PC-3 (cell line): Measurements from ENCODE around the gene STAG1. TPM values are rescaled to one million over a fixed set of nuclear protein-coding genes. Genes with fewer than 3 reads are reported as not detected.
A peak's percentile ranks its signal among the peaks of the same experiment; 100 is the strongest.

ENCODE experiments used
- ATAC-seq: fragments of 200-7000 bp; cut with Tn5 transposase; 2 replicates; pipeline ENCODE4 v1.9.1; 2020; ENCODE audit warnings: mild to moderate bottlenecking, moderate library complexity
- BruUV-seq: library from RNA; stranded (reverse); fragments of 400-500 nt; replicated peaks from 2 replicates; lab custom pipeline; 2021; lab: Mats Ljungman, UMichigan
- CTCF ChIA-PET: fragments of 300-600 bp; sonication (Branson Sonifier 250); formaldehyde crosslinking; loops from one replicate; lab custom pipeline; 2022; ENCODE audit warnings: antibody characterized with exemption; lab: Charles Lee
- POLR2A ChIA-PET: fragments of 300-600 bp; sonication (Branson Sonifier 250); formaldehyde crosslinking; loops from one replicate; lab custom pipeline; 2022; ENCODE audit warnings: antibody characterized with exemption; ENCODE audit not compliant: unreplicated experiment; lab: Charles Lee
- DNase-seq: peaks from one replicate; pipeline ENCODE4 v3.0.0-alpha.2; 2015
- H2AFZ ChIP-seq: fragments of 300-600 bp; sonication (generic); 2 replicates; pipeline ENCODE4 v1.6.0; 2016; ENCODE audit warnings: antibody characterized with exemption, low read length
- H3F3A ChIP-seq: fragments of 300-600 bp; sonication (generic); one replicate; pipeline ENCODE4 v1.6.0; 2017; ENCODE audit warnings: antibody characterized with exemption, low read length, control low read depth, mild to moderate bottlenecking; ENCODE audit not compliant: unreplicated experiment
- H3K27ac ChIP-seq: fragments of 300-600 bp; sonication (generic); 2 replicates; pipeline ENCODE4 v1.5.1; 2016; ENCODE audit warnings: mild to moderate bottlenecking, low read length
- H3K27me3 ChIP-seq: fragments of 300-600 bp; sonication (generic); 2 replicates; pipeline ENCODE4 v1.6.1; 2016; ENCODE audit warnings: low read length, mixed read lengths
- H3K36me3 ChIP-seq: fragments of 300-600 bp; sonication (generic); 2 replicates; pipeline ENCODE4 v1.6.1; 2016; ENCODE audit warnings: low read depth, mixed run types, low read length, mixed read lengths
- H3K4me1 ChIP-seq: fragments of 300-600 bp; sonication (generic); 2 replicates; pipeline ENCODE4 v1.5.1; 2016; ENCODE audit warnings: low read length; ENCODE audit not compliant: insufficient read depth
- H3K4me2 ChIP-seq: fragments of 300-600 bp; sonication (generic); 2 replicates; pipeline ENCODE4 v1.6.0; 2016; ENCODE audit warnings: low read length
- H3K4me3 ChIP-seq: fragments of 300-600 bp; sonication (generic); 2 replicates; pipeline ENCODE4 v1.5.1; 2016; ENCODE audit warnings: mild to moderate bottlenecking, low read length, mixed read lengths
- H3K79me2 ChIP-seq: fragments of 300-600 bp; sonication (generic); 2 replicates; pipeline ENCODE4 v1.6.1; 2017; ENCODE audit warnings: low read length, mixed read lengths
- H3K9ac ChIP-seq: fragments of 300-600 bp; sonication (generic); 2 replicates; pipeline ENCODE4 v1.6.0; 2016; ENCODE audit warnings: mild to moderate bottlenecking, low read length
- H3K9me2 ChIP-seq: fragments of 300-600 bp; sonication (generic); replicated peaks from 2 replicates; pipeline ENCODE4 v1.6.1; 2016; ENCODE audit warnings: mixed run types, low read length, mixed read lengths
- H3K9me3 ChIP-seq: fragments of 300-600 bp; sonication (generic); 2 replicates; pipeline ENCODE4 v1.6.1; 2016; ENCODE audit warnings: low read length, mixed read lengths
- H4K20me1 ChIP-seq: fragments of 300-600 bp; sonication (generic); 2 replicates; pipeline ENCODE4 v1.6.1; 2016; ENCODE audit warnings: low read length, mixed read lengths
- EZH2 ChIP-seq: fragments of 300-600 bp; sonication (generic); IDR thresholded peaks from one replicate; pipeline ENCODE4 v1.6.1; 2017; ENCODE audit warnings: antibody characterized with exemption, mild to moderate bottlenecking, low read length; ENCODE audit not compliant: unreplicated experiment
- EZH2phosphoT487 ChIP-seq: fragments of 300-600 bp; sonication (generic); IDR thresholded peaks from 2 replicates; pipeline ENCODE4 v1.6.1; 2018; ENCODE audit warnings: mild to moderate bottlenecking, antibody characterized with exemption, low read length, borderline replicate concordance
- intact Hi-C: fragments of 100-400 bp; cut with micrococcal nuclease; formaldehyde crosslinking; loops from 2 replicates; pipeline ENCODE4 v1.9.0; 2023
- total RNA-seq: library from RNA; depleted of rRNA; stranded (reverse); fragments of >200 nt; gene quantifications from 2 replicates; pipeline ENCODE4 v1.2.3, GENCODE V29; 2014
- TF ChIP-seq, protein P1 (sequence below): fragments of 300-600 bp; sonication (generic); conservative IDR thresholded peaks from 2 replicates; pipeline ENCODE4 v1.5.1; 2017; ENCODE audit warnings: antibody characterized with exemption, low read depth, mild to moderate bottlenecking, low read length

The STAG1 gene
- total RNA-seq, 1 experiment from 2014 or later: 14.6 TPM

DNA sequence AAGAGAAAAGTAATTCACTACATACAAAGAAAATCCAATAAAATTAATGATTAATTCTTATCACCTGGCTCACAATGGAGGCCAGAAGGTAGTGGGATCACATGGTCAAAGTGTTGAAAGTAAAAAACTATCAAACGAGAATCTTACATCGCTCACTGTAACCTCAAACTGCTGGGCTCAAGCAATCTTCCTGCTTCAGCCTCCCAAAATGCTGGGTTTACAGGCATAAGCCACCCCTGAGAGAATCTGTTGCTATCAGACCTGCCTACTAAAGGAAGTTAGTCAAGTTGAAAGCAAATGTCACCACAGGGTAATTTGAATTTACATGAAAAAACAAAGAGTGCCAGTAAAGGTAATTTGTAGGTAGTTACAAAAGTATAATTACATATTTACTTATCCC lies 398.7 kb downstream of the STAG1 start:
- H3K27ac ChIP-seq: no peak overlapping the region
- POLR2A ChIA-PET: no interaction called here
- DNase-seq (no peak), ATAC-seq (no peak)
- H3K4me1 ChIP-seq: 0 out of 2 replicates have a peak, but pooled peaks cover 6% of the 10 kb centered on the region
- H3K4me3 ChIP-seq: no peak overlapping the region
- H3K27me3 ChIP-seq: no peaks in the 10 kb centered on the region
- no TSS peak for BruUV-seq
- TF ChIP-seq EZH2 (no peak), EZH2phosphoT487 (no peak)
- TF ChIP-seq, protein P1, sequence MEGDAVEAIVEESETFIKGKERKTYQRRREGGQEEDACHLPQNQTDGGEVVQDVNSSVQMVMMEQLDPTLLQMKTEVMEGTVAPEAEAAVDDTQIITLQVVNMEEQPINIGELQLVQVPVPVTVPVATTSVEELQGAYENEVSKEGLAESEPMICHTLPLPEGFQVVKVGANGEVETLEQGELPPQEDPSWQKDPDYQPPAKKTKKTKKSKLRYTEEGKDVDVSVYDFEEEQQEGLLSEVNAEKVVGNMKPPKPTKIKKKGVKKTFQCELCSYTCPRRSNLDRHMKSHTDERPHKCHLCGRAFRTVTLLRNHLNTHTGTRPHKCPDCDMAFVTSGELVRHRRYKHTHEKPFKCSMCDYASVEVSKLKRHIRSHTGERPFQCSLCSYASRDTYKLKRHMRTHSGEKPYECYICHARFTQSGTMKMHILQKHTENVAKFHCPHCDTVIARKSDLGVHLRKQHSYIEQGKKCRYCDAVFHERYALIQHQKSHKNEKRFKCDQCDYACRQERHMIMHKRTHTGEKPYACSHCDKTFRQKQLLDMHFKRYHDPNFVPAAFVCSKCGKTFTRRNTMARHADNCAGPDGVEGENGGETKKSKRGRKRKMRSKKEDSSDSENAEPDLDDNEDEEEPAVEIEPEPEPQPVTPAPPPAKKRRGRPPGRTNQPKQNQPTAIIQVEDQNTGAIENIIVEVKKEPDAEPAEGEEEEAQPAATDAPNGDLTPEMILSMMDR: no peak
- no peaks in the 10 kb centered on the region for H3K9me3 ChIP-seq
- no peaks in the 10 kb centered on the region for H3K36me3 ChIP-seq
- H3K79me2 ChIP-seq: no peaks in the 10 kb centered on the region
- no peaks in the 10 kb centered on the region for H3F3A ChIP-seq
- no peak overlapping the region for H3K4me2 ChIP-seq
- intact Hi-C loops: no loop called here
- H3K9me2 ChIP-seq: no peaks in the 10 kb centered on the region
- CTCF ChIA-PET: no interaction called here
- H3K9ac ChIP-seq: no peak overlapping the region
- H4K20me1 ChIP-seq: no peaks in the 10 kb centered on the region
- no peak overlapping the region for H2AFZ ChIP-seq

DNA sequence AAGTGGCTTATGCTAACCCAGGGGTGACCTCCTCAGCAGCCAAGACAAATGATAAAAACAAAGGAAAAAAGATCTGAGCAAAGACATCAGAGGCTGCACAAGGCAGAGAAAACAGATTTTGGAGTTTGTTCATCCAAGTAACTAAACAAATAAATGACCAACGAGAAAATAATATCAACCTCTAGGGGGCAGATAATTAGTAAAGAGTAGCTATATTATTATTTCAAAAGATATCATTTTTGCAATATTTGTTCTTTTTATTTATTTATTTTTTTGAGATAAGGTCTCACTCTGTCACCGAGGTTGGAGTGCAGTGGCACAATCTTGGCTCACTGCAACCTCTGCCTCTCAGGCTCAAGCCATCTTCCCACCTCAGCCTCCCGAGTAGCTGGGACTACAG lies 400.3 kb downstream of the STAG1 start:
- Histone ChIP-seq H3K27ac (no peak overlapping the region), H4K20me1 (no peaks in the 10 kb centered on the region), H3K4me3 (no peak overlapping the region), H2AFZ (no peak overlapping the region), H3F3A (no peaks in the 10 kb centered on the region), H3K9me2 (no peaks in the 10 kb centered on the region), H3K36me3 (no peaks in the 10 kb centered on the region; the same call in 1 of the 2 replicates), H3K79me2 (no peaks in the 10 kb centered on the region), H3K4me1 (0 out of 2 replicates have a peak, but pooled peaks cover 6% of the 10 kb centered on the region), H3K4me2 (no peak overlapping the region), H3K27me3 (no peaks in the 10 kb centered on the region), H3K9me3 (no peaks in the 10 kb centered on the region), H3K9ac (no peak overlapping the region)
- ChIA-PET POLR2A (no interaction called here), CTCF (interaction anchor here (0.5 to 1.1 kb wide), 5 partner anchors 15 to 401 kb away, joined by 3 to 9 read pairs (median 3); partner anchors contain the start of gene STAG1)
- intact Hi-C loops: no loop called here
- ATAC-seq: no peak
- DNase-seq: peak; percentile 15
- no TSS peak for BruUV-seq
- TF ChIP-seq, protein P1: peak; percentile 37; the same call in 1 of the 2 replicates
- TF ChIP-seq EZH2: no peak

DNA sequence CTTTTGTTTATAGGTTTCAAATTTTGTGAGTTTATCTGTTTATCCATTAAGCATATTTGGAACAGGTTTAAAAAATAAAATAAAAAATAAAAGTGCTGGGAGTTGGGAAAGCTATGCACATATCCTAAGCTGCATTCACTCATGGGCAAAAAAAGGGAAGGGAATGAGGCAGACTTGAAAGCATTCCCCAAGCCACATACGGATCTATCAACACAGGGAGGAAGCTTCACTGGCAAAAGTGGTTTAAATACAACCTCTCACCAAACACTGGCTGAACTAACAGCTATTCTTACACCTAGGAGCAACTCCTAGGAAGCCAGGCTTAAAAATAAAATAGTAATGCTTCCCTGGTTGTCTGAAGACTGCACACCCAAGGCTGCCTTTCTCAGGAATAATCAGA lies 400.8 kb downstream of the STAG1 start:
- Histone ChIP-seq H2AFZ (no peak overlapping the region), H3K27me3 (no peaks in the 10 kb centered on the region), H3F3A (no peaks in the 10 kb centered on the region), H3K9me2 (no peaks in the 10 kb centered on the region), H3K9me3 (no peaks in the 10 kb centered on the region), H3K27ac (no peak overlapping the region), H3K4me1 (0 out of 2 replicates have a peak, but pooled peaks cover 6% of the 10 kb centered on the region), H3K4me2 (no peak overlapping the region), H4K20me1 (no peaks in the 10 kb centered on the region), H3K9ac (no peak overlapping the region), H3K79me2 (no peaks in the 10 kb centered on the region), H3K4me3 (no peak overlapping the region), H3K36me3 (no peaks in the 10 kb centered on the region; the same call in 1 of the 2 replicates)
- ATAC-seq: no peak
- TF ChIP-seq EZH2phosphoT487 (no peak), EZH2 (no peak)
- TF ChIP-seq, protein P1: no peak
- DNase-seq: no peak
- BruUV-seq: no TSS peak
- intact Hi-C loops: no loop called here
- ChIA-PET CTCF (interaction anchor here (0.6 to 1.1 kb wide), 3 partner anchors 97 to 401 kb away, joined by 3 to 9 read pairs (median 4); partner anchors contain the start of gene STAG1), POLR2A (no interaction called here)
